ENCODE measurements around the gene CHD2. TPM values are rescaled to one million over a fixed set of nuclear protein-coding genes. Genes with fewer than 3 reads are reported as not detected.

CHD2 gene
- total RNA-seq, 1 donor from 2014 or later, result 155 TPM

DNA sequence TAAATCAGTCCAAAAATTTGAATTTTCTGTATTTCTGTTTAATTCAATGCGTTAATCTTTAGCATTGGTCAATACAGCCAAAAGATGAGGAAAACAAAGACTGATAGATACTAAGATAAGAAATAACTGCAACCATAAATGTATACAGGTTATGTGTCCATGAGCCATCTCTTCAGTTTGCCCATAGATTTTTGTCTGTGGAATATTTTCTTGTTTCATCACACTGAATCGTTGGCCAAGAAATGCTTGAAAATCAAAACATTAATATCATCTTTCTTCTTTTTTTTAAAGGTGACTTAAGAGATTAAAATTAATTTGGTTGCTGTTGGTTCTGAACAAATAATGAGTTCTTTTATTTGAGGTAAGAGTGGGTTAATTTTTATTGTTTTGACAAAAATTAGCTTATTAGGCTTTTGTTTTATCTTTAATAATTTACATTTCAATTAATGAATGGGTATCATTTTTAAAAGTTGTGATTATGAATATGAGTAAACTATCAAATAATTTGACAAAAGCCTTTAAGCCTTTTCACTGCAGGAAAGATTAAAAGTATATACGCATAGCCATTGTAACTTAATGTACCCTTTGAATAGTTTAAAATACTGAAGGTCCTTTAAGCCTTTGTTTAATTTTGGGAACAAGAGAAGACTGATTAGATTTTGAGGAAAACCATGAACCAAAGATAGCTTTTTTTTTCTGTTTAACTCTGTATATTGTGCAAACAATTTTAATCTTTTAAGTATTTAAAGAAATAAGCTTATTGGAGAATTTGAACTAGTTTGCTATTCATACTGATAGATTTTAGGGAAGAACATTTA lies 14.7 kb upstream of the CHD2 start:
- peak; percentile 60 for DNase-seq

DNA sequence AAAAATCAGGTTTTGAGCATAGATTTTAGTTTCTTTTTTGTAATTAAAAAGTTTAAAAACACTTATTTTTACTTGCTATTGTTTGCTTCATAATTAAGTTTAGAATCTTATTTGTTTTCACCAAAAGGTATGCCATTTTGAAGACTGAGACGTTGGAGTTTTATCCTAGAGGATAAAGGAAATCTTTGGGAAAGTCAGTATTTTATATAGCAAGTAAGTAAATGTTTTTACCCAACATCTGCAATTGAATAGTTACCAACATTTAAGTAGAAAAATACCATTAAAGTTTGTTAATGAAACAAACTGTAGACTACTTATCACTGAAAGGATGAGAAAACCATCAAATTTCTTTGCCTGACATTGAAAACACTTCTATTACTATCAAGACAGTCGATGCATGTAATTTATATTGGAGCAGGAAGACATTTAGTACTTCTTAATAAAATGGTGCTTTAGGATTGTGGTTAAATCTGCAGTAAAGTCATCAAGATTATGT lies 14.0 kb upstream of the CHD2 start:
- DNase-seq, result no peak

GRCh38 chr15:92886815-92887214 lies 13.3 kb upstream of the CHD2 start:
- DNase-seq, result no peak

DNA sequence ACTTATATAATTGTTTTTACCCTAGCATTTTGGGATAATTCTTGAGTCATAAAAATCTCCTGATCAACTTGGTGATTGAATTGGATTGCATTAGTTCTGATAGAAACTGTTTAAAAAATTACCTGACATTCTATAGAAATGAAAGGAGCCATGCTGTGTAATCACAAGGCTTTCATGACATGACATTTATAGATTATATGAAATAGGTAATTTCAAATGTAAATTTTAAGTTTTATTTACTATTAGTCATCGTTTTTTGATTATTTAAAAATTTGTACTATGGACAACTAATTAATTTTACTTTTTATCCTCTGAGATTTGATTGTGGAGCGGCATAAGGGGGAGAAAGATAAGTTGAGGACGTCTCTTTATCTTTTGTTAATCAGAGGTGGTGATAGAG lies 12.3 kb upstream of the CHD2 start:
- no peak for DNase-seq

- DNase-seq, result peak; percentile 3
These were observed 10.6 kb upstream of the CHD2 start for GRCh38 chr15:92889390-92890107.

DNA sequence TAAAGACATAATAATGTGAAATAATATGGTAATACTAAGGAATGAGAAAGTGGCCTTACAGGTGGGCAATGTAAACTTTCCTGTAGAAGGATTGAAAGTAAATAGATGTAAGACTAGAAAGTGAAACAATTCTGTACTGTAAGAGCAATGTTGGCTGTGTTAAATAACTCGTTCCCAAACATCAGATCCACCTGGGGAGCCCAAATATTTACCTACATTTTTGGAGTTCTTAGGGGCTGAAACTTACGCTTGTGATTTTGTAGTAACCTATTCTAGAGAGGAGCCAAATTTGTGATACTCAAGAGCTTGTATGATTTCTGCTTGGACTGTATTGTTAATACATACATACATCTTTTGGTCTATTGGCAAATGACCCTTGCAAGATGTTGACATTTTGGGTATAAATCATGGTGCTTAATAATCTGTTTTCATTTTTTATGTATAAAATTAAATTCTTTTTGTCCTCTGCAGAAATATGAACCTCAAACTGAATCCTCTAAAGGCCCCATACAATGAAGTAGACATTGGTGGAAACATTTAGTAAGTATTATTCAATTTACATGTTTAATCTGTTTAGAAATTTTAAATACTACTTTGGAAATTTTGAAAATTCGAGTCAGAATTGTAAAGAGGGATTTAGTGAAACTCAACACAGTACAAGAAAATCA lies 8.5 kb upstream of the CHD2 start:
- no peak for DNase-seq

- DNase-seq, result no peak
These were observed 7.9 kb upstream of the CHD2 start for GRCh38 chr15:92892201-92892555.

DNA sequence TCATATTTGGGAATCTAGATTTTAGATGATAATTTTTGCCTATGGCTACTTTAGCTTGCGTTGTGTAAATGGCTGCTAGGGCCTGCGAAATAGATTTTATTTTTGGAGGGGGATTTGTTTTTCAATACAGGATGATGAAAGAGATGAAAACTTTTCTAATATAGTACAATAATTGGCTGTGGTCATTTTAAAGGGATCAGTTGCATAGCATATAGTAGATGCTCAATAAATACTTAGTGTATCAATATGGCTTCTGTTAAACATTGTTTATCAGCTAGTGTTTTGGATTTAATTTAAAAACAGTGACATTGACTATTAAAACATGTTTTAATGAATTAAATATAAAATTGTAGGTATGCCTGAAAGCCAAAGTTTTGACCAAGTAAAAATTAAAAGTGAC lies 6.9 kb upstream of the CHD2 start:
- DNase-seq, result no peak

DNA sequence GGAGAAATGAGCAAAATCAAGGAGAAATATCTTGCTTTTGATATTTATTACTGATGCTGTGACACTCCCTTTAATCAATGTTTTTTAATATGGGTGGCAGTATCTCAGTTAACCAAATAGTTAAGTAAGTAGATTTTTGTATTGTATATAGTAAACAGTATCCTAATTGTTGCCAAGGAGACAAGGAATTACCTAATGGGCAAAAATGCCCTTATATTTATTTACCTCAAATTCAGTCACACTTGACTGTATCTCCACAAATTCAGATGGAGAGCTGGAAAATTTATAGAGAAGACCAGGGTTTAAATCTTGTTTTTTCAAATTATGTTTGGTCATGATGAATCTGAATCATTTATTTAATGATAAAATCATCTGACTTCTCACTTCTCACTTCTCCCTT lies 3.6 kb upstream of the CHD2 start:
- DNase-seq, result no peak

GRCh38 chr15:92897620-92898019 lies 2.5 kb upstream of the CHD2 start:
- no peak for DNase-seq

GRCh38 chr15:92898988-92899582 lies 1.0 kb upstream of the CHD2 start:
- no peak for DNase-seq

GRCh38 chr15:92899601-92899947 lies 550 bp upstream of the CHD2 start:
- DNase-seq, result no peak

GRCh38 chr15:92900731-92901071 lies 577 bp downstream of the CHD2 start:
- no peak for DNase-seq

GRCh38 chr15:92901072-92901761 lies 1.1 kb downstream of the CHD2 start:
- peak; percentile 54 for DNase-seq

GRCh38 chr15:92901995-92902394 lies 1.9 kb downstream of the CHD2 start:
- DNase-seq, result no peak

GRCh38 chr15:92902737-92903593 lies 2.8 kb downstream of the CHD2 start:
- peak; percentile 51 for DNase-seq

DNA sequence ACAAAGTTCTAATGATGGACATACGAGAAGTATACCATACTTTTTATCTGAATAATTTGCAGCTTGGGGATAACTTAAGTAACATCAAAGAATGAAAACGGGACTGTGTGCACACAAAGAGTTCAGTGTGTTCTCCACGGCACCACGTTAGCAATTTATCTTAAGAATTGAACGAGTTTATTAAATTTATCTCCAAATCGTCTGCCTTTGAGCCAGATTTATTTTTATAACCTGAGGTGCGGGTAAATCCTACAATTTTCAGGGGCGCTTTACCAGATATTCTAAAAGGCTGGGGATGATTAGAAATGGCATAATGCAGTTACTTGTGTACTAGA lies 3.5 kb downstream of the CHD2 start:
- DNase-seq, result no peak

DNA sequence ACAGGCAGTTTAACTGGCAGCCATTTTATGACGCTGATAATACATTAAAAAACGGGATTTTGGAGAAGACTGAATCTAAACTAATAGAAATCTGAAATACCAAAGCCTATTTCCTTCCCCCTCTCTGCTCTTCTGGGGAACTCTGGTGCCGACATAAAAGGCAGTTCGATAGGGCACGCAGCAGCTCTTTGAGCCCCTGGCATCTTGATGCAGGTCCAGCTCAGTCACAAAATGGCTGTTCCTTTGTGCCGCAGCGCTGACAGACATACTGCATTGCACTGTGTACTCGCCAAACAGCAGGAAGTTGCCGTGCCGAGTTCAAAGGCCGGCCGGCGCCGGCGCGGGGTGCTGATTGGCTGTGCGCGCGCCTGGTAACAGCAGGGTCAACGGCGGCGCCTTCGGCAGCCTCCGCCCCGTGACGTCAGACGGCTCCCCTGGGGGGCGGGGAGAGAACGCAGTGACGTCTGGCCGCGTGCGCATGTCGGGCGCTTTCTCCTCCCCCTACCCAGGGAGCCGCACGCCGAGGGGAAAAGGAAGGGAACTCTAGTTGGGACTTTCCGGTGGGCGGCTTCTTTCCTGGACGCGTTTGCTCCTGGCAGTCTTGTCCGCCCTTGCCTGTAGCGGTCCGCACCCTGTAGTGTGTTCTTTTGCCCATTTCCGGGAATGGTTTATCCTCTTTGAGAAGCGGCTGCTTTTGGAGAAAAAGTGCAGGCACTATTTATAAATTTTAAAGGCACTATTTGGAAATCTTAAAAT lies 4.0 kb downstream of the CHD2 start:
- peak; percentile 99 for DNase-seq

- DNase-seq, result peak; percentile 49
These were observed 4.8 kb downstream of the CHD2 start for GRCh38 chr15:92904722-92905571.

DNA sequence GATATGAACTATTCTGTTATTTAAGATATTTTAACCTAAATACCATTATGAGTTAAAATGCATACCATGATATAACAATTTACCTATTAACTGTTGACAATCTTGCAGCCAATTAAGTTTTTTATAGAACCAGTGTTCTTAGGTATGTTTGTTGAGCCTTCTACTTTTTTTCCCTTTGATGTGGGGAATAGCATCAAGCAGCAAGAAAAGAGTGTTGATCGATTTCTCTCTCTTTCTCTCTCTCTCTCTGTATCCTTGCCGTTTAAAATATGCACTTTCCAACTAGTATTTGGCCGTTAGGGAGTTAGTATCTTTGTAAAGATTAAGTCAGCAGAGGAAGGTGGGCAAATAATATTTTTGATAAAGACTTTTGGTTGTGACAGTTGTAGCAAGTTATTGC lies 5.9 kb downstream of the CHD2 start:
- no peak for DNase-seq
